ENCODE results near the gene NOL7.

DNA sequence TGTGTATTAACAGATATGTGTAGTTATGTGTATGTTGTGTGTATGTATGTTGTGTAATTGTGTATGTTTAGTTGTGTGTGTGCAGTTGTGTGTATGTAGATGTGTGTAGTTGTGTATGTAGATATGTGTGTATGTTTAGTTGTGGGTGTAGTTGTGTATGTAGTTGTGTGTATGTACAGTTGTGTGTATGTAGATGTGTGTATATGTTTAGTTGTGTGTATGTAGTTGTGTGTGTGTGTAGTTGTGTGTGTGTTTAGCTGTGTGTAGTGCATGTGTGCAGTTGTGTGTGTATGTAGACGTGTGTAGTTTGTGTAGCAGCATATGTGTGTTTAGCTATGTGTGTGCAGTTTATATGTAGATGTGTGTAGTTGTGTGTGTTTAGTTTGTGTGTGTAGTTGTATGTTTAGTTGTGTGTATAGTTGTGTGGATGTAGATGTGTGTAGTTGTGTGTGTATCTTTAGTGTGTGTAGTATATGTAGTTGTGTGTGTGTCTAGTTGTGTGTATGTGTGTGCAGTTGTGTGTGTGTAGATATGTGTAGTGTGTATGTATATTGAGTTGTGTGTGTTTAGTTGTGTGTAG is 24.5 kb upstream of the NOL7 start:
- TF ChIP-seq, protein P1, sequence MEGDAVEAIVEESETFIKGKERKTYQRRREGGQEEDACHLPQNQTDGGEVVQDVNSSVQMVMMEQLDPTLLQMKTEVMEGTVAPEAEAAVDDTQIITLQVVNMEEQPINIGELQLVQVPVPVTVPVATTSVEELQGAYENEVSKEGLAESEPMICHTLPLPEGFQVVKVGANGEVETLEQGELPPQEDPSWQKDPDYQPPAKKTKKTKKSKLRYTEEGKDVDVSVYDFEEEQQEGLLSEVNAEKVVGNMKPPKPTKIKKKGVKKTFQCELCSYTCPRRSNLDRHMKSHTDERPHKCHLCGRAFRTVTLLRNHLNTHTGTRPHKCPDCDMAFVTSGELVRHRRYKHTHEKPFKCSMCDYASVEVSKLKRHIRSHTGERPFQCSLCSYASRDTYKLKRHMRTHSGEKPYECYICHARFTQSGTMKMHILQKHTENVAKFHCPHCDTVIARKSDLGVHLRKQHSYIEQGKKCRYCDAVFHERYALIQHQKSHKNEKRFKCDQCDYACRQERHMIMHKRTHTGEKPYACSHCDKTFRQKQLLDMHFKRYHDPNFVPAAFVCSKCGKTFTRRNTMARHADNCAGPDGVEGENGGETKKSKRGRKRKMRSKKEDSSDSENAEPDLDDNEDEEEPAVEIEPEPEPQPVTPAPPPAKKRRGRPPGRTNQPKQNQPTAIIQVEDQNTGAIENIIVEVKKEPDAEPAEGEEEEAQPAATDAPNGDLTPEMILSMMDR (conservative IDR thresholded peaks at IDR 0.05 in 1 of 2, IDR thresholded peaks at IDR 0.05 in 1 of 2; ENCODE audit: extremely low read depth in 1 of 2, insufficient read depth in 1 of 2, low read depth in 1 of 2, low read length in 2 of 2) = no peak
- TF ChIP-seq EZH2 (IDR thresholded peaks at IDR 0.05; ENCODE audit: borderline replicate concordance, low read length) = no peak
